ENCODE data around the gene WFS1. TPM values are rescaled to one million over a fixed set of nuclear protein-coding genes. Genes with fewer than 3 reads are reported as not detected.

WFS1 gene
- total RNA-seq, 1 experiment from 2014 or later, result 21.0 TPM

DNA sequence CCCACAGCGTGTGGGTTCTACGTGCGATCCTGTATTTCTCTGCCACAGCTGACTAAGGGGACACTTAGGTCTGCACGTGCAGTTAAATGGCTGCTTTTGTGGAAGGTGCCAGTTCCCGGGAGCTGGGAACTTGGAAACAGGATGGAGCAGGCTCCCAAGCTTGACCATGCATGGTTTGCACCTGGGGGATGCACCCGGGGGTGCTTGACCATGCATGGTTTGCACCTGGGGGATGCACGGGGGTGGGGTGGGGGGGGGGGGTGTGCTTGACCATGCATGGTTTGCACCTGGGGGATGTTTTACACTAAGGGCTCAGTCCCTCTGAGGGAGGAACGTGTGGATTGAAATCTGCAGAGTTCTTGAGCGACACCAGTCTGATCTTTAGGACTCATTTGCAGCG lies 5.7 kb downstream of the WFS1 start:
- peaks cover 48% of the 10 kb centered on the region for H3K4me1 ChIP-seq (replicated peaks)
- DNase-seq (ENCODE audit: low read depth in 1 of 2, low spot score in 2 of 2), result no peak
- H3K36me3 ChIP-seq, result no peaks in the 10 kb centered on the region
- H3K9me3 ChIP-seq (replicated peaks), result no peaks in the 10 kb centered on the region
- H3K27ac ChIP-seq, result no peak overlapping the region
- no peak overlapping the region for H3K4me3 ChIP-seq
- no peaks in the 10 kb centered on the region for H3K27me3 ChIP-seq (replicated peaks)

DNA sequence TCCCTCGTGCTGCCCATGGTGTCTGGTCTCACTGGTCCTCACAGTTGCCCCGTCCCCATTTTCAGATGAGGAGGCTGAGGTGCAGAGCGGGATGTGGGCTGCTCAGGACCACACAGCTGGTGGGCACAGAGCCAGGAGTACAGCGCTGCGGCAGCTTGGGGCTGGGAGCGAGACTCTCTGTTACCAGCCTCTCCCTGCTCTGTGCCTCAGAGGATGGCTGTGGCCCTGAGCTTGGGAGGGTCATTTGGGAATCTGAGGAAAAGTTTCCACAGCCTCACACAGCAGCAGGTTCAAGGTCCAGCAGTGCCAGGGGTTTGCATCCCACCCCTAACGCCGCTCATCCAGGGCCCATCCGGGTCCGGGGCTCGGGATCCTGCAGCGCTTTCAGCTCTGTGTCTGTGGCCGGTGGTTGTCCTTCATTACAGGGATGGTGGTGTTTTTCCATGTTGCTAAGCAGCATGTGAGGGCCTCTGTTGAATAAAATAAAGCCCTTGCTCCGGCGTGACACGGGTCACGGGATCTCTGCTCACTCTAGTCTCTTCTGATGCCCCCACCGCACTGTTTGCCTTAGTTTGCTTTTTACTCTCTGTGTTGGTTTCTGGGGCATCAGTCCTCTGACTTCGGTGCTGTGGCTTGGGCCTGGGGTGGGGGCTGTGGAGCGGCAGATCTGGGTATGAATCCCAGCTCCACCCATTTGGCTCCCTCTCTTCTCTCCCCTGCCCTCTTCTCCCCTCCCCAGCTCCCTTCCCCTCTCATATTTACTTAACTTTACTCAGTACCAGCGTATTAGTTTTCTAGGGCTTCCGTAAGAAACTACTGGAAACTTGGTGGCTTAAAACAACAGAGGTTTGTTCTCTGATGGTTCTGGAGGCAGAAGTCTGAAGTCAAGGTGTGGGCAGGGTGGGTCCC lies 6.5 kb downstream of the WFS1 start:
- H3K27ac ChIP-seq, result no peak overlapping the region
- no peaks in the 10 kb centered on the region for H3K9me3 ChIP-seq (replicated peaks)
- H3K4me3 ChIP-seq, result no peak overlapping the region
- no peaks in the 10 kb centered on the region for H3K36me3 ChIP-seq
- no peak for DNase-seq (ENCODE audit: low read depth in 1 of 2, low spot score in 2 of 2)
- H3K4me1 ChIP-seq (replicated peaks), result peaks cover 40% of the 10 kb centered on the region
- no peaks in the 10 kb centered on the region for H3K27me3 ChIP-seq (replicated peaks)

DNA sequence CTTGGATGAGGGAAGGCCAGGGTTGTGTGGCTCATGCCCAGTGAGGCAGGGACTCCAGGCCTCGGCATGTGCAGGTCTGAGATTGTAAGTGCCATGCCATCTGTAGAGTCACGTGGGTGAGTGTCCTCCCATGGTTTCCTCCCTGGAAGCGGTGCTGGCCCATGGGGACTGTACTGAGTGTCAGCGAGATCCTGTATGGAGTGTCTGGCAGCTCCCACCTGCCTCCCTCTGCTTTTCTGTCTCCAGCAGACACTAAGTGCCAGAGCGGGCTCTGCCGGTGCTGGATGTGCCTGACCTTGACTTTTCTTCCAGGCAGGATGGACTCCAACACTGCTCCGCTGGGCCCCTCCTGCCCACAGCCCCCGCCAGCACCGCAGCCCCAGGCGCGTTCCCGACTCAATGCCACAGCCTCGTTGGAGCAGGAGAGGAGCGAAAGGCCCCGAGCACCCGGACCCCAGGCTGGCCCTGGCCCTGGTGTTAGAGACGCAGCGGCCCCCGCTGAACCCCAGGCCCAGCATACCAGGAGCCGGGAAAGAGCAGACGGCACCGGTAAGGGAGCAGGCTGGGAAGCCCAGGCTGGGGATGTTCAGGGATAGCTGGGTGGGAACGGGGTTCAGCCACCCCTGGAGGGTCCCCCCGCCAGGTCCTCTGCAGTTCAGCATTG lies 7.6 kb downstream of the WFS1 start:
- Histone ChIP-seq H3K4me3 (no peak overlapping the region), H3K36me3 (no peaks in the 10 kb centered on the region), H3K27me3 (replicated peaks) (no peaks in the 10 kb centered on the region), H3K4me1 (replicated peaks) (peaks cover 28% of the 10 kb centered on the region), H3K9me3 (replicated peaks) (no peaks in the 10 kb centered on the region), H3K27ac (no peak overlapping the region)
- DNase-seq (ENCODE audit: low read depth in 1 of 2, low spot score in 2 of 2), result no peak

DNA sequence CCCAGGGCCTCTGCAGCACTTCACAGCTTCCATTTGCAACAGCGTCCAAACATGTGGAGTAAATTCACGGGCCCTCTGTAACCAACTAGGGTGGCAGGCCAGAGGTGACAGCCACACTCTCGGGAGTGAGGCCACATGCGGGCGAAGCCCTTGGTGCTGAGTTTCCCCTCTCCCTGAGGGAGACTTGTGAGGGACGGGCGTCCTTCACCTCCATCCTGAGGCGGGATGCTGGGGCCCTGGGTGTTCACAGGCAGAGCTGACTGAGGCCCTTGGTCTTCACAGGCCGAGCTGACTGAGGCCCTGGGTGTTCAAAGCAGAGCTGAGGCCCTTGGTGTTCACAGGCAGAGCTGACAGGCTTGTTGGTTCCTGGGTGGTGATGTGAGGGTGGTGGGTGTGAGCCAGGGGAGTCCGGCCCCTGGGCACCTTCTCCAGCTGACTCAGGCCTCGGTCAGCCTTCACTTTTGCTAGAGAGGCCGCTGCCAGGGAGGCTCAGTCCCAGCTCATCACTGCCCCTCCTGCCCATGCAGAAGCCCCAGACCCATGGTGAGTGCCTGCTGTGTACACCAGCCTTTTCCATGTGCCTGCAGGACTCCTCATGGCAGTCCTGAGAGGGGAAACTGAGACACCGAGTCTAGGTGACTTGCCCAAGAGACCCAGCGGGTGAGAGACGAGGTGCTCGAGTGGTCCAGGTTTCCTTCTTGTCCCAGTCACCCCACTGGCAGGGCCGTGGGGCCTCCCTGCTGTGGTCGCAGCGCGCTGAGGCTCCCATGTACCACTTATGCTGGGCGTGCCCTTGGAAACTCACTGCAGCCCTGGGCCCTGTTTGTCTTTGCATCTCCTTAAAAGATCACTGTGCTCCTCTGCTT lies 8.5 kb downstream of the WFS1 start:
- Histone ChIP-seq H3K4me1 (replicated peaks) (peaks cover 19% of the 10 kb centered on the region), H3K27ac (no peak overlapping the region), H3K9me3 (replicated peaks) (no peaks in the 10 kb centered on the region), H3K36me3 (no peaks in the 10 kb centered on the region), H3K4me3 (no peak overlapping the region), H3K27me3 (replicated peaks) (no peaks in the 10 kb centered on the region)
- no peak for DNase-seq (ENCODE audit: low read depth in 1 of 2, low spot score in 2 of 2)

DNA sequence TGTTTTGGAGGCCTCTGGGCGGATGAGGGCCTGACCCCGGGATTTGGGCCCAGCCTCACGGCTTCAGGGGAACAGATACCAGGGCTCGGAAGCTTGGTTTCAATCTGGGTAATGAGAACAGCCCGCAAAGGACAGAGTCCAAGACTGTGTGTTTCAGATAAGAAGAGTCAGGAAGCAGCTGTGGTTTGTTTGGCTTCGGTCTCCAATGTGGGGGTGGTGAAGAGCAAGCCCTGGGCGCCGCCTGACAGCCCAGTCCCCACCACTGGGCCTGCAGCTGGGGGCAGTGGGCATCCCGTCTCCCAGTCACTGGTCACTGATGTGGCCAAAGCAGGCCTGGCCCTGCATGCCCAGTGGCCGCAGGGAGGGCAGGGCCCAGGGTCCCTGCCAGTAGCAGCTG lies 9.1 kb downstream of the WFS1 start:
- Histone ChIP-seq H3K4me1 (replicated peaks) (peaks cover 13% of the 10 kb centered on the region), H3K36me3 (no peaks in the 10 kb centered on the region), H3K27ac (no peak overlapping the region), H3K4me3 (no peak overlapping the region), H3K9me3 (replicated peaks) (no peaks in the 10 kb centered on the region), H3K27me3 (replicated peaks) (no peaks in the 10 kb centered on the region)
- no peak for DNase-seq (ENCODE audit: low read depth in 1 of 2, low spot score in 2 of 2)

DNA sequence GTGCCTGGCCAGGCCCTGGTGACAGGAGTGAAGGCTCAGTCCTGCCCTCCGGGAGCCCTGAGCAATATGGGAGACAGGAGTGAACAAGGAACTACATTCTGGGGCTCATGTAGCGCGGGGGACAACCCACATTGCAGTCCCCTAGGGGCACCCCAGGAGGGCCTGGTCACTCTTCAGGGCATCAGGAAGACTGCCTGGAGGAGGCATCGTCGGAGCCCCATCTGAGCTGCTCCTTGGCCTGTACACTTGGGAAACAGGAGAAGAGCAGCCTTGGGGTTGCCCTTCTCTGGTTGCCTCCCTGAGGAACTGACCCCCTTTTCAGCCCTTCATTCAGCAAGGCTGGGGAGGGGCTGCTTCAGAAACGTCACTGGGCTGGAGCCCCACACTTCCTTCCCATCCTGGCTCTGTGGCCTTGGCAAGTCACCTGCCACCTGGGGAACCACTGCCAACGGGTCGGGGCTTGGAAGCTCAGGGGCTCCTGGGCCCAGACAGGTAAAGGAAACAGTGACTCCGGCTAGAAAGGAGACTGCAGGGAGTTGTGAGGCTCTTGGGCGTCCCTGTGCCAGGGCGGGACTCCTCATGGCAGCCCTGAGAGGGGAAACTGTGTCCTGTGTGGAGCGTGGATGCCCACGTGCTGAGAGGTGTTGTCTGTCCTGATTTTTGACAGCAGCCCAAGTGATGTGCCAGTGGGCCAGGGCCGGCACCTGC lies 10.1 kb downstream of the WFS1 start:
- Histone ChIP-seq H3K36me3 (no peaks in the 10 kb centered on the region), H3K4me1 (replicated peaks) (peaks cover 5% of the 10 kb centered on the region; the same call in 1 of the 2 replicates), H3K4me3 (no peak overlapping the region), H3K9me3 (replicated peaks) (no peaks in the 10 kb centered on the region), H3K27ac (no peak overlapping the region), H3K27me3 (replicated peaks) (no peaks in the 10 kb centered on the region)
- DNase-seq (ENCODE audit: low read depth in 1 of 2, low spot score in 2 of 2), result no peak

DNA sequence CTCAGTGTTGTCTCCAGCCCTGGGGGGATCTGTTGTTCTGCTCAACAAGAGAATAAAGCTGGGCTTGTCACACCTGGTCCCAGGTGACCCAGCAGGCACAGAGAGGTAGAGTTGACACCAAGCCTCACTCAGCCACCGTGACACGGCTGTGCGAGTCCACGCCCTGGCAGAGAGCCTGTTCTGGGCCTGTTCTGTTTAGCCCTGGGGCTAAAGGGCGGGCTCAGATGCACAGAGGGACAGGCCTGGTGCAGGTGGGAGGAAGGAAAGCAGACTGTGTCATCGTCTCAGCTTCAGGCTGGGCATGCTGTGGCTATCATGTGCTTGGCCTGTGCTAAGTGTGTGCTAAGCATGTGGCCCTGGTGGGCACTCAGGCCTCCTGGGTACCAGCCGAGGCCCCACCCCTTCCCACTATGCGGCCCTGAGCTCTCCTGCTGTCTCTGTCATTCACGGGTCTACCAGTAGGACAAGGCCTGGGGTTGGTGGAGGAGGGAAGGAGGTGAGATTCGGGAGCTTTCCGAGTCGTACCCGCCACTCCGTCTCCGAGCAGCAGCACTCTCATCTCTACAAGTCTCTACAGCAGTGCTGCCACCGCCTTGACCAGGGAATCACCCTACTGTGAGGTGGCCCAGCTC lies 10.8 kb downstream of the WFS1 start:
- H3K36me3 ChIP-seq, result no peaks in the 10 kb centered on the region
- H3K4me1 ChIP-seq (replicated peaks), result peaks cover 5% of the 10 kb centered on the region; the same call in 1 of the 2 replicates
- H3K9me3 ChIP-seq (replicated peaks), result no peaks in the 10 kb centered on the region
- H3K27me3 ChIP-seq (replicated peaks), result no peaks in the 10 kb centered on the region
- no peak for DNase-seq (ENCODE audit: low read depth in 1 of 2, low spot score in 2 of 2)
- no peak overlapping the region for H3K4me3 ChIP-seq
- H3K27ac ChIP-seq, result no peak overlapping the region

DNA sequence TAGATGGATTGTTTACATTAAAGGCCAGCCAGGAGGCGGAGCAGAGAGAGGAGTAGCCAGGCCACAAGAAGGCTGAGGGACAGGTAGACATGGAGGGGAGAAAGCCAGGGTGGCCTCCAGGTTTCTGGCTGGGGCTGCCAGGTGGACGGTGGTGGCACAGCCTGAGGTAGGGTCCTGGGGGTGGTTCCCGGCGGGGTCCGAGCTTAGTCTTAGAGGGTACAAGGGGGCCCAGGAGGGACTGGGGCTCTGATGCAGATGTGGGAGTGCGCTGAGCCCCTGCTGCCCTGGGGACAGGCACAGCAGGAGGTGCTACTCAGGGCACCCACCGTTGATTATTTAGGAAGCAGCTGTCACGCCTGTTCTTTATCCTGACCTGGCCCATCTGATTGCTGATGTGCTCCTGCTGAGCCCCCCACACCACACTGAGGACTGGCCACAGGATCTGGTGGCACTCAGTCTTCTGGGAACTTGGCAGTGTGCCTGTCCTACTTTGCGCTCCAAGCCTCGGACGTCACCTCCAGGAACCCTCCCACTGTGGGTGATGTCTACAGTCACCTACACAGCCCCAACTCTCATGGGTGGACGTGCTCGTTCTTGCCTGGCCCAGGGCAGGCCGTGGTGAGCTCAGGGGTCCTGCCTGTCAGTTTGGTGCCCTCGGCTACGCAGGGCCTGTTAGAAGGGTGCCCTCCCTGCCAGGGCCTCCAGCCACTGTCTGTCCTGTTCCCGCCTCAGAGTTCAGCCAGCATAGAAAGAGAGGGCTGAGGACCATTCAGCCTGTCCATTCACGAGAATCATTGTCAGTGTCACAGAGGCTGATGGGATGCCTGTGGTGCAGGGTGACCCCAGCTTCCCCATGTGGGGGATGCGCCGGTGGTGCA lies 12.0 kb downstream of the WFS1 start:
- DNase-seq (ENCODE audit: low read depth in 1 of 2, low spot score in 2 of 2), result no peak
- no peak overlapping the region for H3K27ac ChIP-seq
- H3K36me3 ChIP-seq, result no peaks in the 10 kb centered on the region
- H3K9me3 ChIP-seq (replicated peaks), result no peaks in the 10 kb centered on the region
- no peaks in the 10 kb centered on the region for H3K27me3 ChIP-seq (replicated peaks)
- no peak overlapping the region for H3K4me3 ChIP-seq
- H3K4me1 ChIP-seq (replicated peaks), result no peaks in the 10 kb centered on the region

DNA sequence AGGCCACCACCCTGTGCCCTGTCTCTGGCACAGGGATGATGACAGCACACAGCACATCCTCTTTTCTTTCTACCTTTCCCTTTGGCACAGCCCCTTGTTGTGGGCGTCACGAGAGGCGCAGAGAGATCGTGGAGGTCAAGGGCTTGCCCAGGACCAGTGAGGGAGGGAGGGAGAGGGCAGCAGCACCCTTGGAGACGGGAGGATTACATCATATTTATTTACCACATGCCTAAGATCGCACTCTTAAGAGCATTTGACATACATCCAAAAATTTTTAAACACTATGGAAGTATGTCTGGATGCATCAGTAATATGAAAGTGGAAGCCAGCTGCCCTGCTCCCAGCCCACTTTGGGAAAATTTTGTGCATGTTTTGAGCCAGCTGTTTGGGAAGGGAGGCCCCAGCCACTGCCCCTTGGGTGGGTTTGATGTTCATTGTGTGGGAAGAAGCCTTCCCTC lies 12.7 kb downstream of the WFS1 start:
- Histone ChIP-seq H3K4me1 (replicated peaks) (no peaks in the 10 kb centered on the region), H3K9me3 (replicated peaks) (no peaks in the 10 kb centered on the region), H3K36me3 (no peaks in the 10 kb centered on the region), H3K27me3 (replicated peaks) (no peaks in the 10 kb centered on the region), H3K27ac (no peak overlapping the region), H3K4me3 (no peak overlapping the region)
- no peak for DNase-seq (ENCODE audit: low read depth in 1 of 2, low spot score in 2 of 2)

DNA sequence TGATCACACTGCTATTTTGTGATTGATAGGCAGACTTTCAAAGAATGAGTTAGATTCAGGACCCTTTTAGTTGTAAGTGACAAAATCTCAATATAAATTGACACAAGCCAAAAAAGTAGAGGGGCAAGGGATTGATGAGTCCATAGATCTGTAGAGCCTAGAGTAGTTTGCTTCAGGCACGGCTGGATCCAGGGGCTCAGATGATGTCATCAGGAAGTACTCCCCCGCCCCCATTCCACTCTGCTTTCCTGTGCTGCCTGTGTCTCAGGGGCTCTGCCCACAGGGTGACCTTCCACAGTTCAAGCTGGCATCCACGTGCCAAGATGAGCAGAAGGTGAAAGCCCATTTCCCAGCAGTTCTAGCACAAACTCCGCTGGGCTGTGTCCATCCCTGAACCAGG lies 13.6 kb downstream of the WFS1 start:
- H3K9me3 ChIP-seq (replicated peaks), result no peaks in the 10 kb centered on the region
- no peaks in the 10 kb centered on the region for H3K4me1 ChIP-seq (replicated peaks)
- no peak for DNase-seq (ENCODE audit: low read depth in 1 of 2, low spot score in 2 of 2)
- H3K4me3 ChIP-seq, result no peak overlapping the region
- no peak overlapping the region for H3K27ac ChIP-seq
- no peaks in the 10 kb centered on the region for H3K27me3 ChIP-seq (replicated peaks)
- no peaks in the 10 kb centered on the region for H3K36me3 ChIP-seq

DNA sequence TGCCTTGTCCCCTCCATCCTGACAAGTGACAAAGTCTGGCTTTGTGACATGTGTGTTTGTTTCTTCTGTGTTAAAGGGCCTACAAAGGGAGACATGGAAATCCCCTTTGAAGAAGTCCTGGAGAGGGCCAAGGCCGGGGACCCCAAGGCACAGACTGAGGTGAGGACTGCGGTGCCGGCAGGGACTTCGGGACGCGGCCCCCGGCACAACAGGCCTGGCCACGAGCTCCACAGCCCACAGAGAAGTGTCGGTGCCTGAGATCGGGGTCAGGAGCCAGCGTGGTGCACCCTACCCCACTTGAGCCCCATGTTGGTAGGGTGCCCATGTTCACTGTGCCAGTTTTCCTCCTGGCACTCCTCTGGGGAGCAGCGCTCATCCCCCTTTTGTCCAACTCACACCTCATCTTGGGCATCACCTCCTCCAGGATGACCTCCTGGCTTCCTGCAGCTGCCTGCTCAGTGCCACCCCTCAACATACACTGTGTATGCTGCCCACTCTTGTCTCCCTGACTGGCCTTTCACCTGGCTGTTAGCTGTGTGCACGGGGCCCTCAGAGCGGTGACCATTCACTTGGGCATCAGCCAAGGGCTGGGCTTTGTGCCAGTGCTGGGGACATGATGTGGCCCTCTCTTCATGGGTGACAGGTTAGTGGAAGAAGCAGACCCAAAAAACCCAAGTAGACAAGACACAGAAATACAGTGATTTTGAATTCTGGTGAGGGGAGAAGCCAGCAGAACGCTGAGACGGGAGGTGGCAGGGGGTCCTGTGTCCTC lies 17.6 kb downstream of the WFS1 start:
- Histone ChIP-seq H3K36me3 (no peaks in the 10 kb centered on the region), H3K4me3 (no peak overlapping the region), H3K9me3 (replicated peaks) (no peaks in the 10 kb centered on the region)

DNA sequence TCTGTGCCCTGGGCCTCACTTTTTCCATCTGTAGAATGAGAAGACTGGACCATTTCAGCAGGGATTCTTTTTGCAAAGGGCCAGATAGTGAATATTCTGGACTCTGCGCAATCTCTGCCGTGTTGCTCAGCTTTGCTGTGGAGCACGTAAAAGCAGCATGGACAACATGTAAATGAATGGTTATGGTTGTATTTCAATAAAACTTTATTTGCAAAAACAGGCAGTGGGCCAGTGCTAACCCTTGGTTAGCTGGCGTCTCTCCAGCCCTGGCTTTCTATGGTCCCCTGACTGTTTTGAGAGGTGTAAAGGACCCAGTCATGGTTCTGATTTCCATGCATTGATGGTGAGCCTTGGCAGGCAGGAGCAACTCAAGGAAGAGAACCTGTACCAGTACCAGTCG lies 18.7 kb downstream of the WFS1 start:
- H3K27ac ChIP-seq, result no peak overlapping the region
- no peaks in the 10 kb centered on the region for H3K36me3 ChIP-seq
- no peaks in the 10 kb centered on the region for H3K27me3 ChIP-seq (replicated peaks)

More for the DNA sequence above, 17.6 kb downstream of the WFS1 start:
- Histone ChIP-seq H3K27me3 (replicated peaks) (no peaks in the 10 kb centered on the region), H3K27ac (no peak overlapping the region), H3K4me1 (replicated peaks) (no peaks in the 10 kb centered on the region)
- no peak for DNase-seq (ENCODE audit: low read depth in 1 of 2, low spot score in 2 of 2)

More for the DNA sequence above, 18.7 kb downstream of the WFS1 start:
- Histone ChIP-seq H3K9me3 (replicated peaks) (no peaks in the 10 kb centered on the region), H3K4me3 (no peak overlapping the region), H3K4me1 (replicated peaks) (no peaks in the 10 kb centered on the region)
- DNase-seq (ENCODE audit: low read depth in 1 of 2, low spot score in 2 of 2), result no peak

All from SJSA1 (cell line).